ENCODE data around the gene FAM50A.

Gene FAM50A

DNA sequence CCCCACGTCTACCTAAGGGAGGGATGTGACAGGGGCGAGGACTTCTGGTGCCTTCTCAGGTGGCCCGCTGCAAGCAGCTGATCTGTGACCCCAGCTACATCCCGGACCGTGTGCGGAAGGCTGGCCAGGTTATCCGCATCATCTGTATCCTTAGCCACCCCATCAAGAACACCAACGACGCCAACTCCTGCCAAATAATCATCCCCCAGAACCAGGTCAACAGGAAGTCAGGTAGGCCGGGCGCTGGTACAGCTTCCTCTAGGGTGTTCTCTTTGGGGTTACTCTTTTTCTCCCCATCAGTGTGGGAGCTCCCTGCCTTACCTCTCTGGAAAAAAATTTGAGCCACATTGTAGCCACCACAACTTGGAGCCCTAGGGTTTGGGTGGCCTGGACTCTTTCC, 2.4 kb upstream of the FAM50A start:
- TF ChIP-seq, protein P1, sequence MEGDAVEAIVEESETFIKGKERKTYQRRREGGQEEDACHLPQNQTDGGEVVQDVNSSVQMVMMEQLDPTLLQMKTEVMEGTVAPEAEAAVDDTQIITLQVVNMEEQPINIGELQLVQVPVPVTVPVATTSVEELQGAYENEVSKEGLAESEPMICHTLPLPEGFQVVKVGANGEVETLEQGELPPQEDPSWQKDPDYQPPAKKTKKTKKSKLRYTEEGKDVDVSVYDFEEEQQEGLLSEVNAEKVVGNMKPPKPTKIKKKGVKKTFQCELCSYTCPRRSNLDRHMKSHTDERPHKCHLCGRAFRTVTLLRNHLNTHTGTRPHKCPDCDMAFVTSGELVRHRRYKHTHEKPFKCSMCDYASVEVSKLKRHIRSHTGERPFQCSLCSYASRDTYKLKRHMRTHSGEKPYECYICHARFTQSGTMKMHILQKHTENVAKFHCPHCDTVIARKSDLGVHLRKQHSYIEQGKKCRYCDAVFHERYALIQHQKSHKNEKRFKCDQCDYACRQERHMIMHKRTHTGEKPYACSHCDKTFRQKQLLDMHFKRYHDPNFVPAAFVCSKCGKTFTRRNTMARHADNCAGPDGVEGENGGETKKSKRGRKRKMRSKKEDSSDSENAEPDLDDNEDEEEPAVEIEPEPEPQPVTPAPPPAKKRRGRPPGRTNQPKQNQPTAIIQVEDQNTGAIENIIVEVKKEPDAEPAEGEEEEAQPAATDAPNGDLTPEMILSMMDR (IDR thresholded peaks at IDR 0.05; ENCODE audit: insufficient read depth, low read length, poor library complexity, severe bottlenecking) = no peak
- no peak for TF ChIP-seq EZH2phosphoT487 (conservative IDR thresholded peaks at IDR 0.05; ENCODE audit: low read length)
- no peaks in the 10 kb centered on the region for H3K27me3 ChIP-seq (ENCODE audit: low read length)

DNA sequence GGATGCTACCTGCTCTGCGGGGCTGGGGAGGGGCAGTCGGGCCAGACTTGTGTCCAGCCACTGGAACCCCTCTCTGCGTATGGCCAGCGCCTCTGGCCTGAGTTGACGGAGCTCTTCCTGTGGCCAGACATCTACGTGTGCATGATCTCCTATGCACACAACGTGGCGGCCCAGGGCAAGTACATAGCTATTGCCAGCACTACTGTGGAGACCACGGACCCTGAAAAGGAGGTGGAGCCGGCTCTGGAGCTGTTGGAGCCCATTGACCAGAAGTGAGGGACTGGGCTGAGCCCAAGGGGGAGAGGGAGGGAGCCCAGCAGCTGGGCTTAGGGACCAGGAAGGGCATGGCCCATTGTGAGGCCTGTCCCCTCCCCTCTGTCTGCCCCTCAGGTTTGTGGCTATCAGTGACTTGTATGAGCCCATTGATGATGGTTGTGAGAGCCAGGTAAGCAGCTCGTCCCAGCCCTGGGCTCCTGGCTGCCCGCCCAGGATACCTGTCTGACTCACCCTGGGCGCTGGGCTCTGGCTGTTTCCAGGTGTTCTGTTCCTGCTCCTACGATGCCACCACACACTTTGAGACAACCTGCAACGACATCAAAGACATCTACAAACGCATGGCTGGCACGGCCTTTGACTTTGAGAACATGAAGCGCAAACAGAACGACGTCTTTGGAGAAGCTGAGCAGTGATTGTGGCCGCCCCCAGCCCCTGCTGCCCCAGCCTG, 1.8 kb upstream of the FAM50A start:
- H3F3A ChIP-seq (ENCODE audit: insufficient read depth) = 0 out of 2 replicates have a peak, but pooled peaks cover 5% of the 10 kb centered on the region
- H3K4me2 ChIP-seq (ENCODE audit: low read depth, low read length, poor library complexity, severe bottlenecking) = no peak overlapping the region
- no peaks in the 10 kb centered on the region for H3K9me2 ChIP-seq (replicated peaks; ENCODE audit: insufficient read depth, low read length)
- H2AFZ ChIP-seq (ENCODE audit: low read depth, low read length, severe bottlenecking) = no peak overlapping the region
- no peak overlapping the region for H3K9ac ChIP-seq (ENCODE audit: low read length)
- H3K27ac ChIP-seq (ENCODE audit: low read depth, low read length) = no peak overlapping the region
- TF ChIP-seq, protein P1 (IDR thresholded peaks at IDR 0.05; ENCODE audit: insufficient read depth, low read length, poor library complexity, severe bottlenecking) = no peak
- TF ChIP-seq EZH2phosphoT487 (conservative IDR thresholded peaks at IDR 0.05; ENCODE audit: low read length) = no peak
- H3K36me3 ChIP-seq (ENCODE audit: low read length) = no peaks in the 10 kb centered on the region
- H3K79me2 ChIP-seq (ENCODE audit: insufficient read depth, low read length) = peaks cover 15% of the 10 kb centered on the region
- no peaks in the 10 kb centered on the region for H4K20me1 ChIP-seq (ENCODE audit: low read depth, low read length)
- H3K4me3 ChIP-seq (ENCODE audit: insufficient read depth, low read length, poor library complexity, severe bottlenecking) = no peak overlapping the region
- no peaks in the 10 kb centered on the region for H3K27me3 ChIP-seq (ENCODE audit: low read length)
- H3K9me3 ChIP-seq (ENCODE audit: insufficient read depth, low read length) = no peaks in the 10 kb centered on the region

More for the DNA sequence above, 2.4 kb upstream of the FAM50A start:
- H3K4me3 ChIP-seq (ENCODE audit: insufficient read depth, low read length, poor library complexity, severe bottlenecking) = no peak overlapping the region
- no peak overlapping the region for H2AFZ ChIP-seq (ENCODE audit: low read depth, low read length, severe bottlenecking)
- no peak overlapping the region for H3K9ac ChIP-seq (ENCODE audit: low read length)
- H3F3A ChIP-seq (ENCODE audit: insufficient read depth) = 0 out of 2 replicates have a peak, but pooled peaks cover 5% of the 10 kb centered on the region
- H4K20me1 ChIP-seq (ENCODE audit: low read depth, low read length) = no peaks in the 10 kb centered on the region
- peaks cover 15% of the 10 kb centered on the region for H3K79me2 ChIP-seq (ENCODE audit: insufficient read depth, low read length)
- no peak overlapping the region for H3K4me2 ChIP-seq (ENCODE audit: low read depth, low read length, poor library complexity, severe bottlenecking)
- H3K27ac ChIP-seq (ENCODE audit: low read depth, low read length) = no peak overlapping the region
- no peaks in the 10 kb centered on the region for H3K9me3 ChIP-seq (ENCODE audit: insufficient read depth, low read length)
- H3K9me2 ChIP-seq (replicated peaks; ENCODE audit: insufficient read depth, low read length) = no peaks in the 10 kb centered on the region
- no peaks in the 10 kb centered on the region for H3K36me3 ChIP-seq (ENCODE audit: low read length)

DNA sequence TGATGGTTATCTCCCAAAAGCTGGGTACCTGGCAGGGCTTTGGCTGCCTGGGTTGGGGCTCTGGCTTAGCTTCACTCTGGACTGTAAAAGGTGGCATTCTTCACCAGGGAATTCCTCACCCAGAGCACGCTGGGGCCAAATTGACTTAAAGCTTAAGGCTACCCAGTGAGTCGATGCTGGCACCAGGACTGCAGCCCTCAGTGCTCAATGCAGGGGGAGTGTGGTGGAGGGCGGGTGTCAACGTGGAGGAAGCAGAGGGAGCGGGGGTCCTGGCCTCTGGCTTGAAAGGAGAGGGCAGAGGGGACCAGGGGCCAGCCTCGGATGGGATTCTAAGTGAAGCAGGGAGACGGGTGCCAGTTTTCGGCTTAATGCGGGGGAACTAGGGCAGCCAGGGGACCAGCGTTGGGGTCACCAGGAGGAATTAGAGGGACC, 446 bp upstream of the FAM50A start:
- Histone ChIP-seq H3K36me3 (ENCODE audit: low read length) (no peaks in the 10 kb centered on the region), H3K9me2 (replicated peaks; ENCODE audit: insufficient read depth, low read length) (no peaks in the 10 kb centered on the region), H3K4me2 (ENCODE audit: low read depth, low read length, poor library complexity, severe bottlenecking) (peak overlapping the region; percentile 67), H3K9ac (ENCODE audit: low read length) (peak overlapping the region; percentile 86), H3K27me3 (ENCODE audit: low read length) (no peaks in the 10 kb centered on the region), H3K4me3 (ENCODE audit: insufficient read depth, low read length, poor library complexity, severe bottlenecking) (peak overlapping the region; percentile 56), H3K27ac (ENCODE audit: low read depth, low read length) (peak overlapping the region; percentile 15; the same call in 1 of the 2 replicates), H3K79me2 (ENCODE audit: insufficient read depth, low read length) (peaks cover 2% of the 10 kb centered on the region), H3K9me3 (ENCODE audit: insufficient read depth, low read length) (no peaks in the 10 kb centered on the region), H2AFZ (ENCODE audit: low read depth, low read length, severe bottlenecking) (no peak overlapping the region), H4K20me1 (ENCODE audit: low read depth, low read length) (no peaks in the 10 kb centered on the region), H3F3A (ENCODE audit: insufficient read depth) (0 out of 2 replicates have a peak, but pooled peaks cover 5% of the 10 kb centered on the region)
- TF ChIP-seq, protein P1 (IDR thresholded peaks at IDR 0.05; ENCODE audit: insufficient read depth, low read length, poor library complexity, severe bottlenecking) = no peak
- TF ChIP-seq EZH2phosphoT487 (conservative IDR thresholded peaks at IDR 0.05; ENCODE audit: low read length) = no peak
